BJ (cell line): ENCODE measurements around the gene ALDH8A1. TPM values are rescaled to one million over a fixed set of nuclear protein-coding genes. Genes with fewer than 3 reads are reported as not detected.
A peak's percentile ranks its signal among the peaks of the same experiment; 100 is the strongest.
"Not testable (repeated sequence)": the region's sequence is repeated elsewhere in the genome, so short reads cannot be mapped to it uniquely, and the experiment has no call there.

Experiments
- CTCF ChIA-PET: fragments of 350-600 bp; formaldehyde crosslinking; extraction: SDS; loops from one replicate; lab custom pipeline; 2021; ENCODE audit warnings: antibody characterized with exemption, inconsistent platforms; lab: Yijun Ruan, JAX
- POLR2A ChIA-PET: fragments of 300-600 bp; sonication (Branson Sonifier 250); formaldehyde crosslinking; extraction: SDS; loops from one replicate; lab custom pipeline; 2021; ENCODE audit warnings: antibody characterized with exemption; lab: Charles Lee
- DNase-seq: peaks from one replicate; pipeline ENCODE4 v3.0.0-alpha.2; 2011; ENCODE audit warnings: low read depth
- H3K27me3 ChIP-seq: 2 replicates; pipeline ENCODE4 v1.6.0; 2011; ENCODE audit warnings: low read length; ENCODE audit not compliant: control insufficient read depth, insufficient read depth
- H3K36me3 ChIP-seq: 2 replicates; pipeline ENCODE4 v1.5.1; 2011; ENCODE audit warnings: low read length; ENCODE audit not compliant: control insufficient read depth, insufficient read depth
- H3K4me3 ChIP-seq: 2 replicates; pipeline ENCODE4 v1.5.1; 2011; ENCODE audit warnings: low read depth, mild to moderate bottlenecking, control low read depth, low read length
- CTCF ChIP-seq: IDR thresholded peaks from 2 replicates; pipeline ENCODE4 v1.5.1; 2011; ENCODE audit warnings: low read depth, mild to moderate bottlenecking, control low read depth, inconsistent platforms, low read length, moderate library complexity; ENCODE audit not compliant: insufficient read depth
- polyA plus RNA-seq: library from polyadenylated mRNA; depleted of rRNA; stranded (reverse); fragments of >200 nt; gene quantifications from 2 replicates; pipeline ENCODE4 v1.2.3, GENCODE V29; 2011

The ALDH8A1 gene
- polyA plus RNA-seq, 1 experiment = 0.50 TPM

- ChIA-PET CTCF (interaction anchor here (0.9 to 2.7 kb wide), 10 partner anchors 8 to 753 kb away, joined by 3 to 15 read pairs (median 4); no protein-coding TSS in a partner anchor), POLR2A (interaction anchor here (0.6 to 1.4 kb wide), 2 partner anchors 28 to 180 kb away, joined by 4 to 11 read pairs; no protein-coding TSS in a partner anchor)
- no peaks in the 10 kb centered on the region for H3K36me3 ChIP-seq
- peak; percentile 98 for DNase-seq
- no peaks in the 10 kb centered on the region for H3K27me3 ChIP-seq
- H3K4me3 ChIP-seq = peak overlapping the region; percentile 0; the same call in 1 of the 2 replicates
- no peak for TF ChIP-seq CTCF
Measured at GRCh38 chr6:134908906-134909516, 40.9 kb downstream of the ALDH8A1 start.

- POLR2A ChIA-PET, CTCF ChIA-PET: not testable (repeated sequence)
Measured at GRCh38 chr6:134904731-134905130, 45.2 kb downstream of the ALDH8A1 start.

GRCh38 chr6:134903448-134903847, 46.5 kb downstream of the ALDH8A1 start:
- Histone ChIP-seq H3K4me3 (no peak overlapping the region), H3K27me3 (no peaks in the 10 kb centered on the region), H3K36me3 (no peaks in the 10 kb centered on the region)
- POLR2A ChIA-PET = no interaction called here
- TF ChIP-seq CTCF = no peak
- DNase-seq = no peak
- CTCF ChIA-PET = interaction anchor here (1.5 kb wide), 1 partner anchor 37 kb away, joined by 3 read pairs; no protein-coding TSS in a partner anchor

More at GRCh38 chr6:134904731-134905130, 45.2 kb downstream of the ALDH8A1 start:
- DNase-seq, H3K4me3 ChIP-seq, H3K27me3 ChIP-seq, H3K36me3 ChIP-seq: not testable (repeated sequence)

- DNase-seq = no peak
- ChIA-PET POLR2A (no interaction called here), CTCF (interaction anchor here (1.5 kb wide), 1 partner anchor 38 kb away, joined by 3 read pairs; no protein-coding TSS in a partner anchor)
- no peak for TF ChIP-seq CTCF
- no peaks in the 10 kb centered on the region for H3K36me3 ChIP-seq
- no peak overlapping the region for H3K4me3 ChIP-seq
- no peaks in the 10 kb centered on the region for H3K27me3 ChIP-seq
Measured at GRCh38 chr6:134902936-134903335, 47.0 kb downstream of the ALDH8A1 start.

GRCh38 chr6:134902074-134902861, 47.6 kb downstream of the ALDH8A1 start:
- no peak for DNase-seq
- Histone ChIP-seq H3K4me3 (no peak overlapping the region), H3K36me3 (no peaks in the 10 kb centered on the region), H3K27me3 (no peaks in the 10 kb centered on the region)
- CTCF ChIA-PET = interaction anchor here (1.1 to 1.5 kb wide), 2 partner anchors 14 to 39 kb away, joined by 3 to 4 read pairs; no protein-coding TSS in a partner anchor
- POLR2A ChIA-PET = no interaction called here
- TF ChIP-seq CTCF = no peak
